HG03196 (cell line): ENCODE measurements around the gene SPPL2A.

Experiments used
- ATAC-seq: cut with Tn5 transposase; IDR thresholded peaks from one replicate; pipeline ENCODE4 v1.9.1; 2021; ENCODE audit not compliant: unreplicated experiment

SPPL2A gene

GRCh38 chr15:50687302-50687902 is 78.1 kb downstream of the SPPL2A start:
- ATAC-seq: peak; percentile 13

GRCh38 chr15:50686469-50687301 is 78.8 kb downstream of the SPPL2A start, which contains the start of gene TRPM7:
TRPM7 (minus strand) TSS chr15:50686797; CDS start chr15:50686533, 264 bp downstream.
- ATAC-seq: peak; percentile 79

GRCh38 chr15:50685976-50686468 is 79.5 kb downstream of the SPPL2A start:
- ATAC-seq: peak; percentile 51

- no peak for ATAC-seq
Measured at GRCh38 chr15:50685191-50685975, 80.1 kb downstream of the SPPL2A start.

GRCh38 chr15:50681467-50681866 is 84.0 kb downstream of the SPPL2A start:
- ATAC-seq: no peak

- no peak for ATAC-seq
Measured at GRCh38 chr15:50676799-50677483, 88.6 kb downstream of the SPPL2A start.

- ATAC-seq: no peak
Measured at GRCh38 chr15:50675535-50676144, 89.9 kb downstream of the SPPL2A start.

GRCh38 chr15:50670115-50670514 is 95.4 kb downstream of the SPPL2A start:
- no peak for ATAC-seq

- ATAC-seq: no peak
Measured at GRCh38 chr15:50669611-50670010, 95.9 kb downstream of the SPPL2A start.

GRCh38 chr15:50665938-50666337 is 99.6 kb downstream of the SPPL2A start:
- no peak for ATAC-seq

GRCh38 chr15:50655555-50655954 is 110.0 kb downstream of the SPPL2A start:
- ATAC-seq: no peak

- no peak for ATAC-seq
Measured at GRCh38 chr15:50653156-50653743, 112.3 kb downstream of the SPPL2A start.

- no peak for ATAC-seq
Measured at GRCh38 chr15:50652671-50653070, 112.8 kb downstream of the SPPL2A start.
